Endometrium (tissue), 2 donors: ENCODE results near the gene PLCB1.
"Not testable (repeated sequence)": the region's sequence is repeated elsewhere in the genome, so short reads cannot be mapped to it uniquely, and the experiment has no call there.

ENCODE experiments used
- FAIRE-seq: peaks from 2 replicates; lab custom pipeline; 2012; peaks lifted over from hg19 to GRCh38; lab: Jason Lieb, UNC
- donor health status: control.
- donor health status: control.

The PLCB1 gene

DNA sequence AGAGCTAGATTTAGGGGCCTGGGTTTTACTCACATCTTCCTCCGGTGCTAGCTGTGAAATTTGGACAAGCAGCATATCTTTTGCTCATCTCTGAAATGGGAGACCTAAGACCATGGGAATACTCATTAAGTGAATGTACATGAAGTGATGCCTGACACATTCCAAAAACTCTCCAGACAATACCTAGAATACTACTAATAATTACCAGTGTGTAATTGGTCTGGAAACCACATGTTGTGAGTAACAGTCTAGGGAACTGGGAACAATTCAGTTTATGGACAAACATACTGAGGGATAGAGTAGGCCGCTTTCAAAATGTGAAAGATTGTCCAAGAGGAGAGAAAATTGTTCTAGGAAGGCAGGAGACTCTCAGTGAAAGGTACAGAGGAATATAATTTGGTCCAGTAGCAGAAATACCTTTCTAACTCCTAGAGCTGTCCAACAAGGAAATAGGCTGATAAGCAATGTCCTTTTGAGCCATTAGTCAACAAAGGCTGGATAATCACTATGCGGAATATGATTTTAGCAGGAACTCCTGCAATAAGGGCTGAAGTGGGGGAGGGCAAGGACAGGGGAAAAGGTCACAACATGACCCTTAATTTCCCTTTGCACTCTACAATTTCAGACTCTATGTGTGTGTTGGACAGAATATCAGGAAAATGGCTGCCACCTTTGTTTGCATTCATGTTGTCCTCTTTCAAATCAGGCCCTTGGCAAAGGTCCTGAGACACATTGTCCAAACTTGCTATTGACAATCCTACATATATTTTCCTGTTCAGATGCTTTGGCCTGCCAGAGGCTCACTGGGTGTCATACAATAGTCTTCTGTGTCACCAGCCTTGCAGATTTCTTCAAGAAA, 315.4 kb downstream of the PLCB1 start:
- no peak for FAIRE-seq

DNA sequence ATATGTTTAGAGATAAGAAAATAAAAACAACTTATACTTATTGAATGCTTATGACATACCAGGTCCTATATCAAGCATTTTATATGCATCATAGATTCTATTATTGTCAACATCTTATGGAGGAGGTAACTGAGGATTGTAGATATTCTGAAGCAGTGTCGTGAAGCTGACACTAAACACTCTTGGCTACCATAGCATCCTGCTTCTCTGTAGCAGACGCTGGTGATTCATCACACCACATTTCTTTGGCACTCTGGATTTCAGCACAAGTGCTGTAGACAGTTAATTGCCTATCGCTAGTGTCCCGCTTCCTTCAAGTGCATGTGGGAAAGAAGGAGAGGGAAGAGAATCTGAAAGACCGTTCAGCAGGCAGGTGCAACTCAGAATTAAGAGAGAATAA, 317.1 kb downstream of the PLCB1 start:
- FAIRE-seq, result no peak

DNA sequence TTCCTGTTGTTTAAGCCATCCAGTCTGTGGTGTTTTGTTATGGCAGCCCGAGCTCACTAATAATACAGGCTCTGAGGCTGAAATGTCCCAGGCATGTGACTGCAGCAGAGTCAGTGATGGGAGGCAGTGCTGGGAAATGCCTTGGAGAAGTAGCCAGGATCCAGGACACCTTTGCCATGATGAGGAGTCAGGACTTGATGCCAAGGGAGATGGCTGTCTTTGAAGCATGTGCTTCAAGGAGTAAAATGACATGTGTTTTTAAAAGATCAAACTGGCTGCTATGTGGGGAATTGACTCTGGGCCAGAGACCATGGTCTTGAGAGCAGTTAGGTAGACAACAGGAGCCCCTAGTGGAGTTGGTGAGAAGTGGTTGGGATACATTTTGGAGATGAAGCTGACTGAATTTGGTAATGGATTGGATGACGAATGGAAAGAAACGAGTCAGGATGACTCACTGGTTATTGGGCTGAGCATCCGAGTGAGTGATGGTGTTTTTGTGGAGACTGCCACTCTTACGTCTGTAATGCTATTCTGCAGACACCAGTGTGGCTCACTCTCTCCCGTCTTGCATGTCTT, 322.2 kb downstream of the PLCB1 start:
- no peak for FAIRE-seq

DNA sequence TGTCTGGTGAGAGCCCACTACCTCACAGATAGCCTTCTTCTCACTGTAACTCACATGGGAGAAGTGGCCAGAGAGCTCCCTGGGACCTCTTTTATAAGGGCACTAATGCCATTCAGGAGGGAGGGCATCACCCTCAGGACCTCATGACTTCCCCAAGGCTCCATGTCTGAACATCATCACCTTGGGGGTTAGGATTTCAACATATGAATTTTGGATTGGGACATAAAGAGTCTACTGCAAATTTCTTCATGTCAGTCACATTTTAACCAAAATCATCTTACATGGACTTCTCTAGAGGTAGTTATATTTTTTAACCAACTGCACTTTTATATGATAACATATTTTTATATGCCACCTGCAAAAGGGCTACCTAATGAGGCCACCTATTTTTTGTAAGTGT, 324.7 kb downstream of the PLCB1 start:
- no peak for FAIRE-seq

DNA sequence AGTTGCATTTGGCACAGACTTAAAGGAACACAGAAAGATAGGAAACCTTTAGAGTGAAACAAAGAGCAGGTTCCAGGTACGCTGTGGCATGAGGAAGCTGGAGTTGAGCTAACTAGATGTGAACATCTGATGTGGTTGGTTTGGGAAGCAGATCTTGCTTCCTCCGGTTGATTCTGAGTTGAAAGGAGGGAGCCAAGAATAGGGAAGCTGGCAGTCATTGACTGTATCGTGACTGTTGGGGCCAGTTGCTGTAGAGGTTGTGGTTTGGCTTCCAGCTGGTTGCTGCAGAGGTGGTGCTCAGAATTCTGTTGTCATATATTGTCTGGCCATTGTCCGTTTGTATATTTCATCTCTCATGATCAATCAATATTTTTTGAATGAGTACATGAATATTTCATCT, 325.9 kb downstream of the PLCB1 start:
- FAIRE-seq, result no peak

DNA sequence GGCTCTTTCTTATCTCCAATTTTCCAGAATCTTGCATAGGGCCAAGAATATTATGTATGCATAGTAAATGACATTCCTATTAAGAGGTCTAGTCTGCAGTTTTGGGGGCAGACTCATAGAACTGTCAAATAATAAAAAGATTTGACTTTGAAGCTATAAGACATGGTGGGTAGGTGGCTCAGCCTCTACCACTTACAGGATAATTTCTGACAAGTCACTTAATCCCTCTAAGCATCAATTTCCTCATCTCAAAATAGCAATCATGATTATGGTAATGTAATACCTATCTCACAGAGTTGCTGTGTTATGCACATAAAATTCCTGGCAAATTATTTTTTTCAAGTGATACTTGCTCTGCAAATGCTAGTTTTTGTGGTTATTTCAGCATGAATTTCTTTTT, 329.1 kb downstream of the PLCB1 start:
- no peak for FAIRE-seq

DNA sequence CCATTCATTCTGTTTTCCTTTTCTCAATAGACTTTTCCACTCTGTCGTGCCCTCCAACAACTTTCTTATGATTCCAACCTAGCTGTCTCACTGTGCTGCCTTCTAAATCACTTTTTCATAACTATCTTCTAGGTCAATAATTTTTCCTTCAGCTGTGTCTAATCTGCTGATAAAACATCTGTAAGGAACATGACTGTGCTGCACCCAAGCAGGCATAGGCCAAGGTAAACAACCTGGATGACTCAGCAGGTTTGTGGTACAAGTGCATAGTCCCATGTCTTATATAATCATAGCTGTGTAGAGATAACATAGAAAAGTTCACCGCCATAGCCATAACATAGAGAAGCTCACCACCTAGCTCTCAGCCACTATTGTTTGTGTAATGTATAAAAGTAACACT, 332.3 kb downstream of the PLCB1 start:
- FAIRE-seq, result no peak

DNA sequence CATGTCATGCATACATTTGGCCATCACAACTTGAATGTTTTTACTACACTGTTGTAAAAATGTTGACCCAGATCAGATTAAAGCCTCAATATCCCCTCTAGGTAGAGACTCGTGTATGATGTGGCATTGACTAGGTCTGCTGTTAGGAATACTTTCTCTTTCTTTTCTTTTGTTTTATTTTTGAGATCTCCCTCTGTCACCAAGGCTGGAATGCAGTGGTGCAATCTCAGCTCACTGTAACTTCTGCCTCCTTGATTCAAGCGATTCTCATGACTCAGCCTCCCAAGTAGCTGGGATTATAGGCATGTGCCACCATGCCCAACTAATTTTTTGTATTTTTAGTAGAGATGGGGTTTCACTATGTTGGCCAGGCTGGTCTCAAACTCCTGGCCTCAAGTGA, 334.7 kb downstream of the PLCB1 start:
- not testable (repeated sequence) for FAIRE-seq

DNA sequence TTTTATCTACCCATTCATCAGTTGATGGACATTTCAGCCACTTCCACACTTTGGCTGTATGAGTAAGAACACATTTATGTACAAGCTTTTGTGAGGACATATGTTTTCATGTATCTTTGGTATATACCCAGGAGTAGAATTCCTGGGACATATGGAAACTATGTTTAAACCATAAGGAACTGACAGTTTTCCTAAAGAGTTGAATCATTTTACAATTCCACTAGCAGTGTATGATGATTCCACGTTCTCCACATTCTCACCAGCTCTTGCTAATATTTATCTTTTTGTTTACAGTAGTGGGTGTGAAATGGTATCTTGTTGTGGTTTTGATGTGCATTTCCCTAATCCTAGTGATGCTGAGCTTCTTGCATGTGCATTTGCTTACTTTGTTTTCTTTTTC, 338.1 kb downstream of the PLCB1 start:
- no peak for FAIRE-seq

DNA sequence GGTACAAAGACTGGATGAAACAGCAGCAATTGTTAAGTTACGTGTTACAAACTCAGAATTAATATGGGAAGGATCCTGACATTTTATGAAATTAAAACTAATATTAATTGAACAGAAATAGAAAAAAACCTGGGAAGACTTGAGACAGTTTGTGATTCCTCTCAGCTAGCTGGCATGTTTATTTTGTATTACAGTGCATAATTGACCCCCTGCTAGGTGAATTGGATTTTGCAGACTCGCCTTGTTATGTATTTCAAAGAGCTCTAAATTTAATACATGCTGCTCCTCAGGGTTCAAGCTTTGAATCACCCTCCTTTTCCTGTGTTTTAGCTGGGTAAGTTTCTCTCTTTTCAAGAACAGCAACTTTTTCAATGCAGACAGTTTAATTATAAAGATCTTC, 339.4 kb downstream of the PLCB1 start:
- FAIRE-seq, result no peak

DNA sequence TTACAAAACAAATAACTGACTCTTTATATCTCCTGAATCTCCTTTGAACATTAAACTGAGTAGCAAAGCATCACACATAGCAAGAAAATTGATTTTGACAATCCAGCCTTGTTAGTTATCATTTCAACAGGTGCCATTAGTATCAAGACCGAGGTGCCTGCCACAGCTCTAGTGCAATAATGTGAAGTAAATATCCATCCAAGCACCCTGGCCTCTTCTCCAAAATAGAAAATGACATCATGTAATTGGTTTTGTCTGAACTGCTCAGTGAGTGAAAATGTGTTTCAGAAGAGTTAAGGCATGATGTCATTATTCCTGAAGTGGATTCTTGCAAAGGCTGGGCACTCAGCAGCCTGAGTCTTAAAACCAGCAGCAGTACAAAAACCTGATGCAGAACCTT, 341.4 kb downstream of the PLCB1 start:
- no peak for FAIRE-seq

DNA sequence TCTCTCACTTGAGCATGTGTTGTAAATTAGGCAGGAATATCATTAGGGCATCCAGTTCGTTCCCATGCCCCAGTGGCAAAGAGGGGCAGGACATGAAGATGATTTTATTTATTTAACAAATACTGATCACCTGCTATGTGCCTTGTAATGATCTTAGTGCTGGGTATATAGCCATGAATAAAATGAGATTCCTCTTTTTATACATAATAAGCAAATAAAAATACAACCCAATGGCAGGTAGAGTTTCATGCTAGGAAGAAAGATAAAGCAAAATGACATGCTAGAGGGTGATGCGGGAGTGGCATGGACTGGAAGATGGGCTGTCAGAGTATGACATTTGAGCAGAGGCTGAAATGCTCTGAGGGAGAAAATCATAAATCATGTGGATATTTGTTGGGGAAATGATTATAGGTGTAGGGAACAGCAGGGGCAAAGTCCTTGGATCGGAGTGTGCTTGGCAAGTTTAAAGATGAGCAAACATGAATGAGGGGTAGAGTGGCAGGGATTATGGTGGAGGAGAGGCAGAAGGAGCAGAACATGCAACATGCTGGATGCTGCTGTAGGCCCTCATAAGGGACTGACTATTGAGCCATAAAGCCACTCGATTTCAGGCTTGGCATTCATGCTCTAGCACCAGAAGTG, 342.1 kb downstream of the PLCB1 start:
- FAIRE-seq, result no peak

DNA sequence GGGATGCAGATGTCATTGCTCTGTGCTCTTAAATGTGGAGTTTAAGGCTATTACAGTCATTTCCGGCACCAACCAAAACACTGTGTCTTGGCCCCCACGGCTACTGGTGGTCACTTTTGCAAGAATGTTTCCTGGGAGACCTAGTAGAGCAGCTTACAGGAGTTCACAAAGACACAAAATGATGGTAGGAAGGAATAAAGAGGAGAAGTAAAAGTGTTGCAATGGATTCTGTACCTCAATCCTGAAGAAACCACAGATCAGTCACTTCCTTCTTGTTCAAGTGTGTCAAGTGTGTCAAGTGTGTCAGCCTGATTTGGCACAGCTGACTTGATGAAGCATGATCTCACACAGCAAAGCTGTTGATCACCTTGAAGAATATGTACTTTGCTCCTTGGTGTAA, 344.0 kb downstream of the PLCB1 start:
- no peak for FAIRE-seq

DNA sequence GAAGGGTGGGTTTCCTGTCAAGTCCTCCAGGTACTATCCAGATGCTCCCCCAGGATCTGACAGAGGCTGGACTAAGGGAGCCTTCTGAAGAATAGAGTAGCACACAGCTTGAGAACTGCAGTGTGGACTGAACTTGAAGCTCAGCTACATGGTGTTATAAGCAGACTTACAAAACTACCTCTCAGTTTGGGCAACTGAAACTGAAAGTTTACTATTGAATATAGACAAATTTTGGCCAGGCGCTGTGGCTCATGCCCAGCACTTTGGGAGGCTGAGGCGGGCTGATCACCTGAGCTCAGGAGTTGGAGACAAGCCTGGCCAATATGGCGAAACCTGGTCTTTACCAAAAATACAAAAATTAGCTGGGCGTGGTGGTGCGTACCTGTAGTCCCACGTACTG, 348.5 kb downstream of the PLCB1 start:
- no peak for FAIRE-seq

DNA sequence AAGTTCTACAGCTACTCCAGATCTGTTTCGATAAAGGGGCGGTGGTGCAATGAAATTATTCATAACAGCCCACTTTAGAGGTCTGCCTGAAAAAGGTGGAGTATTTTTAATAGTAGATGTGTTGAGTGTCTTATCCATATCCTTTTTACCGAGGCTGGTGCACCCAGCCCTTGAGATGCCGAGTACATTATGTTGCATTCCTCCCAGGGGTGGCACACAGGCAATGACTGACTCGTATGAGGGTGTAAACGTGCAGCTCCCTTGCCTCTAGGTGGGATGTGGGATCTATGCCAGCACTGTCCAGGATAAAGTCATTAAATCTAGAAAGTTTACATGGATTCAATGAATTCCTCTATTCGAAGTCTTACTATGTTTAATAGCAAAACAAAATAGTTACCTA, 355.6 kb downstream of the PLCB1 start:
- FAIRE-seq, result no peak

DNA sequence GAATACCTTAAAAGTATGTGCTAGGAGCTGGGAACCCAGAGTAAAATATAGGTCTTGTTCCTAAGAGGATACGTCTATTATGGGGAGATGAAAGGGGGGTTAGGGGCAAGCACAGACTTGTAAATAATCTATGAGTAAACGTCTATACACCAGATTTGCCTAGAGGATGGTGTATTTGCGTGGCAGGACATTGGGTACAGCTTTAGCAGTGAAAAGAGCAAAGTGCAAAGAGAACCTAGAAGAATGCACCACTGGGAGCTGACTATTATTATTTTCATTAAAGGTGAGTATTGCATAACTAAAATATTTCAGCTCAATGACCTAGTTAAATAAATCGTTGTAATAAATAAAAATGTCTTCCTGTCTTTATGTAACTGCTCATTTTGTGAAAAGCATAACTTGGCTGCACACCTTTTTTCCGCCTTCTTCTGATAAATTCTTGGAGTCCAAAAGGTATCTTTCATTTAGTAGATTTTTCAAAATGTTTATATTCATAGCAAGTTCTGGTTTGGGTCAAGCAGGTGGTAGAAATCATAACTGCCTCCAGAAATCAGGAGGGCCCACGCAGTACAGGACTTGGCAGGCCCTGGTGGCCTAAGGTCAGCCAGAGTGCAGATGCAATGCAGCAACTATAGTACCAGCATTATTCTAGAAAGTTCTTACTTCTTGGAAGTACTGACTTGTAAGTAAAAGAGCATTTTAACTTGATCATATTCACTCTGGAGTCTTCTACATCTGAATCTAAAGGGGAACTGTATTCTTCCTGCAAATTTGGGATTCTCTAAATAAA, 357.2 kb downstream of the PLCB1 start:
- no peak for FAIRE-seq

DNA sequence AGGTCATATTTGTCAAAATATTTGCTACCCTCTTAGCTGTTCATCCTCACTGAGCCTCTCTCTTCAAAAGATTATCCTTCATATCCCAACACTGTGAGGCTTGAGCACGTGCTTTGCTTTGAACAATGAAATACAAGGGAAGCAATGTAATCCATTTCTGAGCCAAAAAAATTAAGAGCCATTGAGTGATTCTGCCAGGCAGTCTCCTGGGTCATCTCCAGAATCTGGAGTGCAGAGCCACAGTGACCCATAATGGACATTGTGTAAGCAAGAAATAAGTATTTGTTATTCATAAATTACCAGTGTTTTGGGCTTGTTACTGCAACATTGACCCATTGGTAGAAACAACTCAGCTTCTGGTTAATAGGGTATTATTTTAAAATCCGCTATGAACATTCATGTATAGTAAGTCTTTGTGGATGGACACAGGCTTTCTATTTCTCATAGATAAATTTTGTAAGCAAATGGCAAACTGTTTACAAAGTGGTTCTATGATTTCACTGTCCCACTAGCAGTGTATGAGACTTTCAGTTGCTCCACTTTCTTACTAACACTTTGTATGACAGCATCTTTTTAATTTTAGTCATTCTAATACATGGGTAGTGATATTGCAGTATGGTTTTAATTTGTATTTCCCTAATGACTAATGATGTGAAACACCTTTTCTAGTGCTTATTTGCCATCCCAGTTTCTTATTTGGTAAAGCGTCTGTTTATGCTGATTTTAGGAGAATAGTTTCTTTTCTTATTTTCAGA, 358.2 kb downstream of the PLCB1 start:
- no peak for FAIRE-seq

DNA sequence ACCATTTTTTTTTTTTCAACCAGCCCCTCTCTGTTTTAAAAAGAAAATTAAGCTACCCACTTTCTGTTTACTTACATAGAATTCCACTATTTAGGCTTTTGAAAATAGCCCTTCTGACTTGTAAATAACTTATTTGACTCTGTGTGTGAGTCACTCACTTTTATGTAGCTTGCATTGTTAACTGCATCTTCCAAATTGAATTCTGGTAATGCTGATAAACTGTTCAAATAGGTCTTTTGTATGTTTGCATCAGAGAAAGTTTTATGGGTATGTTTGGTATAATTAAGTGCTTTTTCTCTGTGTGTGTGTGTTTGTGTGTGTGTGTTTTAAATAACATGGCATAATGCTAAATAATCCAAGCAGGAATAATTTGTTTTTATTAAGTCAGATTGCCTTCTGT, 360.1 kb downstream of the PLCB1 start:
- FAIRE-seq, result no peak

DNA sequence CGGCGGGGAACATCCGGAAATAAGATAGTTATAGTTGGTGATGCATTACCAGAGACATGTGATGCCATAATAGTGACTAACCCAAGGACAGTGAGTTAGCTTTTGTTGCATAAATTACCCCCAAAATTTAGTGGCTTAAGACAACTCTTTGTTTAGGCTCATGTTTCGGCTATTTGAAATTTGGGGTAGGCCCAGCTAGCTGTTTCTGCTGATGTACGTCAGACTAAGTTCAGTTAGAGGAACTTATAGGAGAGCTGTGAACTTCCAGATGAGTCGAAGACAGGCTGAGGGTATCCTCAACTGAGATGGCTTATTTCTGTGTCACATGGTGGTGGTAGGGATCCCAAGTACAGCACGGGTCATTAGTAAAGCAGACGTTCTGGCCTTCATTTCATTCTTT, 366.5 kb downstream of the PLCB1 start:
- FAIRE-seq, result no peak

DNA sequence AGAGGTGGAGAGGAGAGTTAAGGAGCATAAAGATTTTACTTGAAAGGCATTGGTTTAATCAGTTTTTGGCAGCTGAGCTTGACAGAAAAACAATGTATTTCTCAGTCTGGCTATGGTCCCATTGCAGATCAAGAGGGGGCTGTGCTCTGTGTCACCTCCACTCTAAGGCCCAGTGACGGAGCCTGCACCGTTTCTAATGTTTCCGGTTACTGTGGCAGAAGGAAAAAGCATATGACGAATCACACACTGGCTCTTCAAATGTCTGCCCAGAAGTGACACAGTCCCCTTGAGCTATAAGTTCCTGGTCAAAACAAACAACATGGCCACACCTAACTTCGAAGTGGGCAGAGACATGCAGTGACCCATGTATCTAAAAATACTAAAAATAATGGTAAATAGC, 372.0 kb downstream of the PLCB1 start:
- no peak for FAIRE-seq

DNA sequence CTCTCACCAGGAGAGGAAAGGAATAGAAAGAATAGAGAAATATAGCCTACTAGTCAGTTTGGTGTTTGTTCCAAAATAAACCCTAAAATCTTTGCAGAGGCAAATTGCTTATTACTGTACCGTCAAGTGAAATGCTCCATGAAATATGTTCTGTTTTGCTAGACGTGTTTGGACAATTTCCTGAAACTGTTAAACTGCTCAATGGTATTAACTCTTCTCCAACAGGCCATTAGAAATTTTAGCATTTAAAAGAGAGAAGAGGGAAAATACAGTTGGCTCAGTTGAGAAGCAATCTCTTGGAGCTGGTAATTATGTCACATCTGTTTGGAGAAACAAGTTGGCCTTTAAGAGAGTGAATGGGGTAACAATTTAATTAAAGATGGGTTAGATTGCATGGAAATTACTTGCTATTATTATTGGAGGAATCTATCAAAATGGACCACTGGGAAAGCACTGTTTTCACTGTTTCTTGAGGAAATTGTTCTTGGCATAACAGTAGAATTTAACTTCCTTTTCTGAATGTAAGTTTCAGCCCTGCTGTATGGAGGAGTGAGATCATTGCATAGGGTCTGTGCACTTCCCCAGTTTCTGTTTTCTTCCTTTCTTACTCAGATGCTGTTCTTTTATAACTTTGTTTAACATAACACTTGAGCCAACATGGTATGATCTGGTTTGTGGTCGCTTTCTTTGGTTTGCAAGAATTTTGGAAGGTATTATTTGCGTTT, 373.6 kb downstream of the PLCB1 start:
- no peak for FAIRE-seq
